A549 treated with CORT108297 at 1 μM for 4 hours (cell line): Measurements from ENCODE around the gene FAHD2B. TPM values are rescaled to one million over a fixed set of nuclear protein-coding genes. Genes with fewer than 3 reads are reported as not detected.

ENCODE experiments used
- total RNA-seq: library from RNA; stranded (reverse); fragments of 200-300 nt; extraction: Qiagen RNA extraction; gene quantifications from 5 replicates; pipeline ENCODE4 v1.2.3, GENCODE V29; 2022

FAHD2B gene
- total RNA-seq: 10.4 to 12.4 TPM (median 11.5 TPM) in 5 replicates

GRCh38 chr2:97094772-97095611 lies at the start of gene FAHD2B:
TSS of gene FAHD2B (minus strand) at chr2:97094882. CDS start at chr2:97091706, 3,176 bp downstream.

DNA sequence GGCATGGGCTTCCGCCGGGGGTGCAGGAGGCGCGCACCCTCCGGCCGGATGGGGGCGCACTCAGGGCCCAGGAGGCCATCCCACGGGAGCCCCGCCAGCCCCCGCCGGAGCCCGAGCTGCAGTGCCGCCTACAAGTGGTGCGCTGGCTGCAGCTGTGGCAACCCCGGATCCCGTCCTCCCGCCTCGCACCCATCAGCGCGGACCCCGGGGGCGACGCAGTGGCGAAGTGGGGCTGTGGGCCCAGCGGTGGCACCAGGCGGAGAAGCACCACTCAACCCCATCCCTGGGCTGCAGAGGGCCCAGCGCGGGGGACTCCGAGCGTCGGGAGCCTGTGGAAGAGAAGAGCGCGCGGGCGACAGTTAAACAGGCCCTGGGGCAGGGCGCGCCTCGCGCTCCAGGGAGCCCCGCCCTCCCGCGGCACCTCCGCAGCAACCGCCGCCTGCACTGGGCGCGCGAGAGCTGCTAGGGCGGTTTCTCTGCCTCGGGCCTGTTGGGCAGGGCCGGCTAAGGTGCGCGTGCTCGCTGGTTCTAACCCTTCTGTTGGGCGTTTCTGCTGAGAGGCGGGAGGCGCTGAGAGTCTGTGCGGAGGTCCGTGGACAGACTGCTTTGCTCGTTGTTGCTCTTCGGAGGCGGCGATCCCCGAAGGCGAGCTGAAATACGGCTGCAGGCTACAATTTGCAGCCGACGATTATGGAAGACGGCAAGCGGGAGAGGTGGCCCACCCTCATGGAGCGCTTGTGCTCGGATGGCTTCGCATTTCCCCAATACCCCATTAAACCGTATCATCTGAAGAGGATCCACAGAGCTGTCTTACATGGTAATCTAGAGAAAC lies 18.6 kb upstream of the FAHD2B start, which contains the start of gene ANKRD36:
Gene ANKRD36 (plus strand): TSS at position 104 of the 832 bp plus-strand sequence. CDS start 587 bp downstream, at position 691.

Other genes with a start within 250 kb of the FAHD2B start
- 19.1 to 23.9 TPM (median 22.4 TPM) in 5 replicates for gene ANKRD39, start 236.9 kb downstream of the FAHD2B start, total RNA-seq
- gene SEMA4C, start 224.8 kb downstream of the FAHD2B start, total RNA-seq: 16.1 to 23.9 TPM (median 22.2 TPM) in 5 replicates
- gene FAM178B, start 108.3 kb downstream of the FAHD2B start, total RNA-seq: not detected in 5 replicates
- 3.5 to 7.4 TPM (median 5.5 TPM) in 5 replicates for gene ANKRD36, start 18.3 kb upstream of the FAHD2B start, total RNA-seq